ENCODE results near the gene CPNE2. TPM values are rescaled to one million over a fixed set of nuclear protein-coding genes. Genes with fewer than 3 reads are reported as not detected.

The CPNE2 gene
- total and polyA plus RNA-seq, 2 of the 8 experiments (the other 6 are each of a cell fraction or from before 2014, with no cell fraction given) = 10.6 to 39.5 TPM

GRCh38 chr16:57123216-57123973 lies 31.0 kb downstream of the CPNE2 start:
- Histone ChIP-seq H4K5ac (ENCODE audit: insufficient read length, low read depth, low read length) (no peak overlapping the region), H3K36me3 (ENCODE audit: control insufficient read depth in 2 of 4, insufficient read depth in 4 of 4, low read length in 3 of 4) (no peaks in the 10 kb centered on the region), H3K23me2 (ENCODE audit: low read depth, low read length) (peaks cover 2% of the 10 kb centered on the region; the same call in 1 of the 2 replicates), H2AK5ac (ENCODE audit: low read depth, low read length) (no peak overlapping the region), H2BK20ac (ENCODE audit: low read length) (no peak overlapping the region), H3K4me3 (ENCODE audit: extremely low read depth in 1 of 4, insufficient read depth in 2 of 4, low read depth in 3 of 4, low read length in 4 of 4) (no peak overlapping the region), H2AFZ (ENCODE audit: low read length) (no peak overlapping the region), H3K18ac (ENCODE audit: extremely low read depth, low read length) (no peak overlapping the region), H2BK15ac (ENCODE audit: low read length) (no peak overlapping the region), H3K4me1 (replicated peaks in 1 of 4; ENCODE audit: control insufficient read depth in 3 of 4, insufficient read depth in 4 of 4, low read length in 3 of 4) (no peaks in the 10 kb centered on the region), H4K20me1 (replicated peaks in 1 of 2; ENCODE audit: control insufficient read depth in 1 of 2, insufficient read depth in 2 of 2, low read length in 2 of 2) (no peaks in the 10 kb centered on the region), H3K4ac (replicated peaks; ENCODE audit: insufficient read length, low read depth, low read length) (no peak overlapping the region), H4K8ac (ENCODE audit: extremely low read depth, insufficient read depth, low read length) (no peak overlapping the region), H2BK5ac (ENCODE audit: low read depth, low read length) (no peak overlapping the region), H3K79me1 (ENCODE audit: low read depth, low read length) (no peaks in the 10 kb centered on the region), H3K79me2 (ENCODE audit: control insufficient read depth in 1 of 2, insufficient read depth in 2 of 2, low read length in 2 of 2) (no peaks in the 10 kb centered on the region), H3K4me2 (ENCODE audit: insufficient read depth in 1 of 2, low read depth in 2 of 2, low read length in 2 of 2) (no peak overlapping the region), H3K27me3 (replicated peaks in 1 of 4; ENCODE audit: control insufficient read depth in 3 of 4, extremely low read depth in 1 of 4, insufficient read depth in 3 of 4, low read length in 3 of 4) (no peaks in the 10 kb centered on the region), H3K56ac (replicated peaks; ENCODE audit: insufficient read length, low read depth, low read length) (no peak overlapping the region), H3K23ac (ENCODE audit: insufficient read length) (no peak overlapping the region), H2BK120ac (replicated peaks; ENCODE audit: low read depth, low read length) (no peak overlapping the region), H3K9me3 (ENCODE audit: insufficient read depth in 2 of 2, low read depth in 1 of 2, low read length in 1 of 2) (no peaks in the 10 kb centered on the region), H4K91ac (replicated peaks; ENCODE audit: insufficient read length, low read length) (no peak overlapping the region), H3K27ac (ENCODE audit: low read depth, low read length) (no peak overlapping the region), H3K14ac (ENCODE audit: insufficient read length) (no peak overlapping the region), H2BK12ac (ENCODE audit: low read depth, low read length) (no peak overlapping the region), H3K9ac (replicated peaks in 1 of 4; ENCODE audit: extremely low read depth in 1 of 4, low read depth in 3 of 4, low read length in 3 of 4) (no peak overlapping the region)
- FAIRE-seq (no peak), DNase-seq (ENCODE audit: low read depth in 1 of 2, low spot score in 2 of 2) (no peak)
- ChIA-PET POLR2A (ENCODE audit: partially characterized antibody) (interaction anchor here (1.1 kb wide), 1 partner anchor 21 kb away, joined by 3 read pairs; no protein-coding TSS in a partner anchor), CTCF (ENCODE audit: partially characterized antibody) (interaction anchor here (0.7 to 1.9 kb wide), 6 partner anchors 11 to 453 kb away, joined by 3 to 6 read pairs (median 4); no protein-coding TSS in a partner anchor)
- TF ChIP-seq KDM1A (IDR thresholded peaks at IDR 0.05; ENCODE audit: borderline replicate concordance, low read length) (peak; percentile 36; the same call in 1 of the 2 replicates), CREB1 (IDR thresholded peaks at IDR 0.05) (no peak), GTF2F1 (IDR thresholded peaks at IDR 0.05; ENCODE audit: borderline replicate concordance, low read depth, low read length) (no peak)
- 94% methylated on average over 7 of the region's 7 CpGs; no CpG with 5 or more reads in 1 of the 2 experiments for WGBS, 2 experiments (ENCODE audit: extremely low coverage in 1 of 2, insufficient coverage in 1 of 2, insufficient read length in 1 of 2, insufficient replicate concordance in 2 of 2, low coverage in 1 of 2, low lambda C conversion rate in 2 of 2, missing lambda C conversion rate in 1 of 2)
